CD4-positive, alpha-beta T cell treated with Interleukin-6 for 4 hours (primary cell): ENCODE measurements around the gene TASP1.
A peak's percentile ranks its signal among the peaks of the same experiment; 100 is the strongest.
"Not testable (repeated sequence)": the region's sequence is repeated elsewhere in the genome, so short reads cannot be mapped to it uniquely, and the experiment has no call there.

Source experiments
- DNase-seq: peaks from one replicate; pipeline ENCODE4 v3.0.0-alpha.2; 2020; ENCODE audit warnings: mixed read lengths

Gene TASP1

DNA sequence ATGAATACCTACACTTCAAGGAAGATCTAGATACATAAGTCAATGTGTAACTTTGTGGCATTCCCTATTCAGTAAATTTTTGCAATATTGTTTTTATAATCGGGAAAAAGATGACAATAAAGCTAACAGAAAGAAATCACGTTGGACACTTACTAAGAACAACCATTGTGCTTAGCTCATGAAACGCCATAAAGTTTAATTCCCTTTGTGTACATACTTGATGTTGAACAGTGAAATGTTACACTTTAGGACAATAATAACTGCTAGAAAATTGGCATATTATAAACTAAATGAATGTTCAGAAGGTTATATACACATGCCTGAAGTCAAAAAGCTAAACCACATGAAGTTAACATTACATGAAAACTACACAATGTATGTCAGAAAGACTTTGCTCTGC is 153.2 kb downstream of the TASP1 start:
- DNase-seq, result no peak

DNA sequence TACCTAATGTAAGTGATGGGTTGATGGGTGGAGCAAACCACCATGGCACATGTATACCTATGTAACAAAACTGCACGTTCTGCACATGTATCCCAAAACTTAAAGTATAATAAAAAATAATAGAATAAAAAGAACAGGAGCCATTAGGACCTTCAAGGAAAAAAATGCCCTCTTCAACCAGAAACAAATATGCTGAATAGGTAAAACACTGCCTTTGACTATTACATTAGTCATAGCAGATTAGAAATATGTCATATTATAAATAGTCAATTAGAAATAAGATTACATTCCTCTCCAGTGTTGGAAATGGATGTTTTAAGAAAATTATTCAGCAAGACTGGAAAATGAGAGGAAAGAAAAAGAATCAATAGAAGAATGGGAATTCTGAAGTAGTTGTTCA is 153.7 kb downstream of the TASP1 start:
- DNase-seq, result not testable (repeated sequence)

- not testable (repeated sequence) for DNase-seq
These were observed 155.3 kb downstream of the TASP1 start for GRCh38 chr20:13483472-13483871.

DNA sequence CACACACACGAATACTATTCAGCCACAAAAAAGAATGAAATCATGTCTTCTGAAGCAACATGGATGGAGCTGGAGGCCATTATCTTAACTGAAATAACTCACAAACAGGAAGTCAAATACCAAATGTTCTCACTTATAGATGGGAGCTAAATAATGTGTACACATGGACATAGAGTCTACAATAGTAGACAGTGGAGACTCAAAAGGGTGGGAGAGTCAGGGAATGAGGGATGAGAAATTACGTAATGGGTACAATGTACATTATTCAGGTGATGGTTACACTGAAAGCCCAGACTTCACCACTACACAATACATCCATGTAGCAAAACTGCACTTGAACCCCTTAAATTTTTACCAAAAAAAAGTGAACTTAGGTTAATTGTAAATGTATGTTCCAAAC is 160.4 kb downstream of the TASP1 start:
- no peak for DNase-seq

- no peak for DNase-seq
These were observed 164.3 kb downstream of the TASP1 start for GRCh38 chr20:13474467-13474866.

DNA sequence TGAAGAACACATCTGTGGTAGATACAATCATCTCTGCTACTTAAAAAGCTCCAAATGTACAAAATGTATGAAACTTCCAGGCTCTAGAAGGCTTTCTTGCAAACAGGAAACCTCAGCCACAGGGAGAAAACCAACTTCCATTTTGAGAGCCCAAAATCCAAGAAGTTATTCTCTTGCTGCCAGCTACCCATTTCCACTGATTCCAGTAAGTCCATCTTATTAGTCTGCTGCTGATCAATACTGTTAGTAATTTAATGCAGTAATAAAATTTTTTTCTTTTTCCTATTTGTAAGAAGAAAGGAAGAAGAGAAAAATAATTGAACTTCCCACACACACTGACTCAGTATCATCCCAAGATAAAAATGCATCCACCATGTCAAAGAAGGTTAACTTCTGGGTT is 169.5 kb downstream of the TASP1 start:
- DNase-seq, result no peak

DNA sequence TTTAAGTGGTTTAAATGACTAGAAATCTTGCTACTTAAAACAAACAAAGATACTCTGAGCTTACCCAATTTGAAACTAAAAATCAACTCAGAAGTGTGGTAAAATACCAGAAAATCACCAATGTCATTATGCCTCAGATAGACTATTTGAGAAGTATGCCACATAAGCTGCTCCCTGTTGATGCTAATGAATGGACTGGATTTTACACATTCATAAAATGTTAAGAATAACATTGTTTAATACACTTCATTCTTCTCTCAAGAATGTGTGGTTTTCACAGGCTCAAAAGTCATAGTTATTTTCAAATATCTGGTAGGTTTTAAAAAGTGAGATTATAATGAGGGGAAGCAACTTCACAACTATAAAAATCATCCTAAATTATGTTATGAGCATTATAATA is 170.6 kb downstream of the TASP1 start:
- DNase-seq, result no peak

- no peak for DNase-seq
These were observed 174.0 kb downstream of the TASP1 start for GRCh38 chr20:13464702-13465101.

DNA sequence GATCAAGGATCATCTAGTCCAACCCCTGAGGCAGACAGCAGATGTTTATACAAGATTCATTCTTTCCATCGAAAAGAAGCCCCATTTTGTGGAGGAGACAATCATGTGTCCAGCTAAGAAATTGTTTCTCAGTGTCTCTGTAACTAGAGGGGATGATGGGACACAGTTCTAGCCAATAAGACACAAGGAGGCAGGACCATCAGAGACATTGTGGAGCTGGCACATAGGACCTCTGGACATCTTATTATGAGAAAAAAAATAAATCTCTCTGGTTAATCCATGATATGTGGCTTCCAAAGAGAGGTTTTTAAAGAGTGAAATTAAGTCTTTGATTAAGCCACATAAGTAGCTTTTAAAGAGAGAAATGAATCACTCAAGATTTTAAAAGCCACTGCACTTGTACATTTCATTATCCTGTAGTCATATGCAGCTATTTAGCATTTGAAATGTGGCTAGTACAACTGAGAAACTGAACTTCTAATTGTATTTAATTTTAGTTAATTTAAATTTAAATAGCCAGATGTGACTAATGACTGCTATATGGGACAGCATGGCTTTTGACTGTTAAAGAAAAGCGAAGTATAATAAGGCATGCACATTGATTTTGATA is 176.8 kb downstream of the TASP1 start:
- DNase-seq, result no peak

- DNase-seq, result peak; percentile 2
These were observed 179.8 kb downstream of the TASP1 start for GRCh38 chr20:13458860-13459451.

DNA sequence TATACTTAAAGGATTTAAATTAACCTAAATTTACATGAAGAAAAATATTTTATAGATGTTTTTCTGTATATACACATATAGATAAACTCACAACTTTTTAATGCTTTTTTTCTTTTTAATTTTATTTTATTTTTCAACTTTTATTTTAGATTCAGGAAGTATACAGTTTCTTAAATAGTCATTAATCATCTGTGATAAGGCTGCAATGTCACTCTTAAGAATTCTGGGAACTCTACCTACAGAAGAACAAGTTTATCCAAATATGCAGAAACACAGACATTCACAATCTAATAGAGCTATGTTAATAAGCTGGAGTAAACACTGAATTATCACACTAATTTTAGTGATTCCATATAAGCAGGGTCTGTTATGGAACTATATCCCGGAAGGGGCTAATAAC is 181.2 kb downstream of the TASP1 start:
- no peak for DNase-seq

DNA sequence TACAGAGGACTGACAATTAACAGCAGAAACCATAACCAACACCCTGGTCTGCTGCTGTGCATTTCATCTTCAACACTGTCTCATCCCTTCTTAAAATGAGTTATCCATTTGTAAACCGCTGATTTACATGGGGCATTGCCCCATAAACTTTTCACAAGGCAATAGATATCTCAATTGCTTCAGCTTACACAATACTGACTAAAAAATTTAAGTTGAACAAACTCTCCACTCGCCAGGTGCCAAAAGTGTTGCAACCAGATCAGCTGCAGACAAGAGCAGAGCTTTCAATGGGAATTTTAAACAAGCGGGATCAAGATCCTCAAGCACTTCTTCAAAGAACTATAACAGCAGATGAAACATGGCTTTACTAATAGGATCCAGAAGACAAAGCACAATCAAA is 183.0 kb downstream of the TASP1 start:
- DNase-seq, result no peak

GRCh38 chr20:13453367-13453766 is 185.4 kb downstream of the TASP1 start:
- DNase-seq, result no peak

- DNase-seq, result no peak
These were observed 186.1 kb downstream of the TASP1 start for GRCh38 chr20:13452470-13453124.

DNA sequence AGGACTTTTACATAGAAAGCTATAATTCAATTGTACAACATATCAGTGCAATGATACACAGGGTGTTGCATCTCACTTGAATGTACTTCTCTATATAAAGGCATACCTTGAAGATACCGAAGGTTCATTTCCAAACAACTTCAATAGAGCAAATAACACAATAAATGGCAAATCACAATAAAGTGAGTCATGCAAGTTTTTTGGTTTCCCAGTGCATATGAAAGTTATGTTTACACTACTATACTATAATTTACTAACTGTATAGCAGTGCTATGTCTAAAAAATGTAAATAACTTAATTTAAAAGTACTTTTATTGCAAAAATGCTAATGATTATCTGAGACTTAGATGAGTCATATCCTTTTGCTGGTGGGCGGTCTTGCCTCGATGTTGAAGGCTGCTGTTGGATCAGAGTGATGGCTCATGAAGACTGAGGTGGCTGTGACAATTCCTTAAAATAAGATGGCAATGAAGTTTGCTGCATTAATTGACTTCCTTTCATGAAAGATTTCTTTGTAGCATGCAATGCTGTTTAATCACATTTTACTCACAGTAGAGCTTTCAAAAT is 188.8 kb downstream of the TASP1 start:
- DNase-seq, result no peak

DNA sequence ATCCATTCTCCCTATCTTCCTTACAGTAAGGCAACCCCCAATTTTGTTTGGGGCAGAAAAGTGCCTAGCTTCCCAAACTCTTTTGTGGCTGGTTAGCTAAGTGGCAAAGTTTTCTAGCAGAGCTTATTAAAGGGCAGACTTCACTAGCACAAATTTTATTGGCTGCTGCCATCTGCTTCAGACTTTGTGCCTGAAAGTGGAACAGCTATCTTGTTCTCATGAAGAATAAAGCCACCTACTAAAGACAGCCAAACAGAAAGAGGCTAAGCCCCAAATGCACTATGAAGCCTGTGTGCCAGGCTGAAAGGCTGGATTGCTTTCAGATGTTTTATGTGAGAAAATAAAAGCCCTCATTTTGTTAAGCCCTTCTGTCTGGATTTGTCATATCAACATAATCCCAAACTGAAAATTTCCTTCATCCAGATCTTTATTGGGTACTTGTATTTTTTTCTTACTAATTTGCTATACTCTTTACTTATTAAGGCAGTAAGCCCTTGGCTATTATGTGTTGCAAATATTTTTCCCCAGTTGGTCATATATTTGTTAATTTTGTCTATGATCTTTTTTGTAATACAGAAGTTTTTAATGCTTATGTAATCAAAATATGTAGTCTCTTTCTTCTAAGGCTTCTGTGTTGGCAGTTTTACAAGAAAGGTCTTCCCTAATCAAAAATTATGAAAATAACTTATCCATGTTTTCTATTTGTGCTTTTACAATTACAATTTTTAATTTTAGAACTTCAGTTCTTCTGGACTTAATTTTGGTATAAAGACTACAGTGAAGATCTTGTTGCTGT is 191.1 kb downstream of the TASP1 start:
- no peak for DNase-seq

- DNase-seq, result no peak
These were observed 195.0 kb downstream of the TASP1 start for GRCh38 chr20:13443690-13444089.

DNA sequence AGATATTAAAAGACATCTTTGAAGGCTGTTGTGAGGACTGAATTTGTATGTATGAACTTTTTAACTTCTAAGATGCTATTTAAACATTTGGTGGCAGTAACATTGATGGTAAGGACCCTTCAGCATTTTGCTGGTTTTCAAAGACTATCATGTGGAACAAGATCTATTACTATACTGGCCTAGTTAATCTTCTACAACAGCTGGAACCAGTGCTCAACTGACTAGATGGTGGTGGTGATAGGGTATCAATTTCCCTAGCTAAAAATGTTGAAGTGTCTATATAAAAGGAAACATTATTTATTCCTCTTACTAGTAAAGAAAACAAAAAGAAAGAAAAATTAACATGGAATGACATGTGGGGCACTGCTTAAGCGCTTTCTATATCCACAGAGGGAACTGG is 195.7 kb downstream of the TASP1 start:
- DNase-seq, result no peak

DNA sequence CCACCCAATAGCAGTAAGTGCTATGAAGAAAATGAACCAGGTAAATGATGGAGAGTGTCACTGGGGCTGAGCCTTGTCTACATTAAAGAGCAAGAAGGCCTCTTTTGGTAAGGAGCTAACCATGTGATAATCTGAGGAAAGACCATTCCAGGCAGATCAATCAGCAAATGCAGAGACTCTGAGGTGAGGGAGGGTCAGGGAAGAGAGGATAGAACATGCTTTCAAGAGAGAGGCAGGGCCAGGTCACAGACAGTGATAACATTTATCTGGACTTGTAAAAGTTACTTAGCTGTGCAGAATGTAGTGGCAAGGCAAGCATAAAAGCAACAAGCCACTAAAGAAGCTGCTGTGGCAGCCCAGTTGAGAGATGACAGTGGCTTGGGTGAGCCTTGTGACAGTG is 197.3 kb downstream of the TASP1 start:
- DNase-seq, result no peak

DNA sequence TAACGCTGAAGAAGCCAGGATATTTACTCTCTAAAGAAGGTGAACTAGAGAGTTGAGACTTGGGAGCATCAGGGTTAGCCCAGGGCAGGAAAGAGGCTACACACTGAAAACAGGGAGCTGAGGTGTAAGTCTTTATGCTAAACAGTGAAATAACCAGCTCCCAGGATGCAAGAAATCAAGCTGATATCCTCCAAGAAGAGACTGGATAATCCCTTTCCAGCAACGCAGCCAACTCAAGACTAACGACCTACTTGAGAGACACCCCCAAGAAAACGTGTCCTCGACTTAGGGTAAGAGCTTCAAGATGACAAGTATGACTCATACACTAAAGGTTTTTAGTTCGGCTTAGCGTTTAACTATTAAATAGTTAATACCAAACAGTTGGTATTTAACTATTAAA is 202.2 kb downstream of the TASP1 start:
- no peak for DNase-seq

GRCh38 chr20:13432126-13432525 is 206.6 kb downstream of the TASP1 start:
- DNase-seq, result no peak

- no peak for DNase-seq
These were observed 208.3 kb downstream of the TASP1 start for GRCh38 chr20:13430346-13431002.

DNA sequence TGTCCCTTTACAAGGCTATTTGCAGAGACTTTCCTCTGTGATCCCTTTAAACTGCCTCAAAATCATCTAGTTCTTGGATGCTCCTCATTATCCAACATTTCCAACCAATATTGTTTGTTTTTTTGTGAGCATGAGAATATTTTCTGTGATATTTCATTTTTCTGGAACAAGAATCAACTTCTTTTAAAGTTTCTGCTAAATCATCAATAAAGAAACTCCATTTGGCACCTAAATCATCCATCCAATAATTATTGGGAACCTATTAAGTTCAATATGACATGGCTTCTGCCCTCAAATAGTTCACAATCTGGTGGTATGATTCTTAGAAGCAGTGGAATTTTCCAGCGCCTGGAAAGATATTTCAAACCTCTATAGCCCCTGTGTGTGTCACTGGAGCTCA is 210.0 kb downstream of the TASP1 start:
- DNase-seq, result no peak
